HCT116 (cell line): ENCODE results near the gene UBASH3B. TPM values are rescaled to one million over a fixed set of nuclear protein-coding genes. Genes with fewer than 3 reads are reported as not detected.

Experiments
- ATAC-seq: fragments of 200-7000 bp; cut with Tn5 transposase; 2 replicates; pipeline ENCODE4 v1.9.1; 2020; ENCODE audit warnings: mild to moderate bottlenecking, moderate library complexity
- BruUV-seq: library from RNA; stranded (reverse); fragments of 400-500 nt; replicated peaks from 2 replicates; lab custom pipeline; 2021; lab: Mats Ljungman, UMichigan
- CTCF ChIA-PET: fragments of 300-600 bp; sonication (Branson Sonifier 250); formaldehyde crosslinking; loops from one replicate; lab custom pipeline; 2021; ENCODE audit warnings: antibody characterized with exemption; lab: Charles Lee
- POLR2A ChIA-PET: fragments of 300-600, 350-600 bp; sonication (Branson Sonifier 250); formaldehyde crosslinking; loops from one replicate; lab custom pipeline; 2021; ENCODE audit warnings: antibody characterized with exemption; lab: Charles Lee
- RAD21 ChIA-PET, 2 experiments: fragments of 300-600 bp; sonication (Branson Sonifier 250); formaldehyde crosslinking; loops; one replicate each; lab custom pipeline; 2023; ENCODE audit warnings: low total read pairs in 2 of 2; ENCODE audit not compliant: uncharacterized antibody in 2 of 2, unreplicated experiment in 2 of 2, low non-redundant PET in 1 of 2; lab: Charles Lee
- DNase-seq: peaks from one replicate; pipeline ENCODE4 v3.0.0-alpha.2; 2010; ENCODE audit warnings: low read depth, low spot score
- H2AFZ ChIP-seq: fragments of 200-600 bp; shearing (Covaris generic), sonication (generic); 2 replicates; pipeline ENCODE4 v1.6.1; 2017; ENCODE audit warnings: low read depth, mixed run types, mixed read lengths, antibody characterized with exemption, low read length; ENCODE audit not compliant: poor library complexity, severe bottlenecking
- H3K27ac ChIP-seq: 2 replicates; pipeline ENCODE4 v1.5.1; 2012; ENCODE audit warnings: low read depth, low read length
- H3K27me3 ChIP-seq: fragments of 200-600 bp; sonication (generic); 2 replicates; pipeline ENCODE4 v1.6.1; 2016; ENCODE audit warnings: mixed run types, low read length, mixed read lengths; ENCODE audit not compliant: insufficient read depth
- H3K36me3 ChIP-seq, 2 experiments: fragments of 200-500 bp in 1 of 2; fragments of 200-600 bp in 1 of 2; sonication (Bioruptor generic) in 1 of 2; sonication (generic) in 1 of 2; 2 replicates each; pipeline versions ENCODE4 v1.5.1 to v1.6.1; 2014 to 2016; ENCODE audit warnings: low read length in 2 of 2, inconsistent platforms in 1 of 2, mixed read lengths in 1 of 2, mixed run types in 1 of 2; ENCODE audit not compliant: insufficient read depth in 2 of 2, control insufficient read depth in 1 of 2
- H3K4me1 ChIP-seq, 2 experiments: fragments of 200-600 bp in 1 of 2; sonication (generic) in 1 of 2; 2 replicates each; pipeline versions ENCODE4 v1.5.1 to v1.6.1; 2012 to 2017; ENCODE audit warnings: low read length in 2 of 2, inconsistent platforms in 1 of 2, mild to moderate bottlenecking in 1 of 2, mixed read lengths in 1 of 2, mixed run types in 1 of 2, moderate library complexity in 1 of 2; ENCODE audit not compliant: insufficient read depth in 2 of 2, control insufficient read depth in 1 of 2
- H3K4me2 ChIP-seq: fragments of 200-600 bp; sonication (generic); 2 replicates; pipeline ENCODE4 v1.6.1; 2017; ENCODE audit warnings: mixed run types, low read length, mixed read lengths
- H3K4me3 ChIP-seq, 2 experiments: fragments of 200-600 bp in 1 of 2; sonication (generic) in 1 of 2; replicated peaks in 1 of 2; 2 replicates each; pipeline ENCODE4 v1.5.1; 2011 to 2016; ENCODE audit warnings: low read length in 2 of 2, control low read depth in 1 of 2, low read depth in 1 of 2, mild to moderate bottlenecking in 1 of 2, mixed read lengths in 1 of 2, mixed run types in 1 of 2
- H3K79me2 ChIP-seq: fragments of 200-600 bp; sonication (generic); 2 replicates; pipeline ENCODE4 v1.6.1; 2017; ENCODE audit warnings: mild to moderate bottlenecking, mixed run types, low read length, moderate library complexity, mixed read lengths; ENCODE audit not compliant: insufficient read depth
- H3K9ac ChIP-seq: fragments of 200-600 bp; sonication (generic); 2 replicates; pipeline ENCODE4 v1.6.1; 2016; ENCODE audit warnings: low read length, mixed read lengths
- H3K9me2 ChIP-seq: fragments of 200-600 bp; sonication (generic), shearing (Covaris generic); 2 replicates; pipeline ENCODE4 v1.6.1; 2017; ENCODE audit warnings: mixed run types, mild to moderate bottlenecking, moderate library complexity; ENCODE audit not compliant: insufficient read depth
- H3K9me3 ChIP-seq, 2 experiments: fragments of 200-500 bp in 1 of 2; fragments of 200-600 bp in 1 of 2; sonication (Bioruptor generic) in 1 of 2; sonication (generic) in 1 of 2; 2 replicates each; pipeline ENCODE4 v1.6.1; 2014 to 2017; ENCODE audit warnings: low read length in 2 of 2, mixed read lengths in 2 of 2, inconsistent platforms in 1 of 2, low read depth in 1 of 2, mild to moderate bottlenecking in 1 of 2, mixed run types in 1 of 2, moderate library complexity in 1 of 2; ENCODE audit not compliant: control insufficient read depth in 1 of 2, insufficient read depth in 1 of 2
- H4K20me1 ChIP-seq: fragments of 200-600 bp; sonication (generic), shearing (Covaris generic); 2 replicates; pipeline ENCODE4 v1.6.1; 2017; ENCODE audit warnings: mixed run types, mild to moderate bottlenecking, moderate library complexity; ENCODE audit not compliant: insufficient read depth
- CEBPB ChIP-seq: IDR thresholded peaks from 2 replicates; pipeline ENCODE4 v1.6.1; 2012; ENCODE audit warnings: low read depth
- ELF1 ChIP-seq: IDR thresholded peaks from 2 replicates; pipeline ENCODE4 v1.6.1; 2012; ENCODE audit warnings: low read depth, borderline replicate concordance
- EZH2 ChIP-seq: fragments of 200-600 bp; sonication (generic); IDR thresholded peaks from 2 replicates; pipeline ENCODE4 v1.6.1; 2017; ENCODE audit warnings: antibody characterized with exemption, mixed run types
- FOSL1 ChIP-seq: IDR thresholded peaks from 2 replicates; pipeline ENCODE4 v1.6.1; 2012; ENCODE audit warnings: low read depth
- JUND ChIP-seq: IDR thresholded peaks from 2 replicates; pipeline ENCODE4 v1.6.1; 2012
- MAX ChIP-seq: IDR thresholded peaks from 2 replicates; pipeline ENCODE4 v1.6.1; 2012
- POLR2AphosphoS5 ChIP-seq: IDR thresholded peaks from 2 replicates; pipeline ENCODE4 v1.6.1; 2011; ENCODE audit warnings: mild to moderate bottlenecking, low read depth, low read length, moderate library complexity
- SP1 ChIP-seq: IDR thresholded peaks from 2 replicates; pipeline ENCODE4 v1.6.1; 2012; ENCODE audit warnings: low read depth
- SRF ChIP-seq: IDR thresholded peaks from 2 replicates; pipeline ENCODE4 v1.6.1; 2012; ENCODE audit warnings: low read depth
- TCF7L2 ChIP-seq: IDR thresholded peaks from 2 replicates; pipeline ENCODE4 v1.7.0; 2011; ENCODE audit warnings: borderline replicate concordance, inconsistent platforms; ENCODE audit not compliant: insufficient read depth, insufficient read length; ENCODE audit errors: extremely low read depth
- ZBTB33 ChIP-seq: IDR thresholded peaks from 2 replicates; pipeline ENCODE4 v1.6.1; 2011; ENCODE audit warnings: mild to moderate bottlenecking, low read length, moderate library complexity; ENCODE audit not compliant: insufficient replicate concordance; ENCODE audit errors: extremely low read depth
- ZFX ChIP-seq: fragments of 450-650 bp; IDR thresholded peaks from 2 replicates; pipeline ENCODE4 v1.6.1; 2017
- ZNF274 ChIP-seq: fragments of 200-500 bp; sonication (Bioruptor generic); IDR thresholded peaks from 2 replicates; pipeline ENCODE4 v1.6.1; 2014; ENCODE audit warnings: mild to moderate bottlenecking, low read depth, low read length, inconsistent platforms
- intact Hi-C: fragments of 100-400 bp; cut with micrococcal nuclease; formaldehyde crosslinking; loops from 2 replicates; pipeline ENCODE4 v1.10.0; 2022
- total RNA-seq: library from RNA; stranded (reverse); gene quantifications from one replicate; pipeline ENCODE4 v1.2.1, GENCODE V29; 2021; ENCODE audit not compliant: unreplicated experiment

UBASH3B gene
- total RNA-seq, 1 experiment from 2014 or later = 40.3 TPM

DNA sequence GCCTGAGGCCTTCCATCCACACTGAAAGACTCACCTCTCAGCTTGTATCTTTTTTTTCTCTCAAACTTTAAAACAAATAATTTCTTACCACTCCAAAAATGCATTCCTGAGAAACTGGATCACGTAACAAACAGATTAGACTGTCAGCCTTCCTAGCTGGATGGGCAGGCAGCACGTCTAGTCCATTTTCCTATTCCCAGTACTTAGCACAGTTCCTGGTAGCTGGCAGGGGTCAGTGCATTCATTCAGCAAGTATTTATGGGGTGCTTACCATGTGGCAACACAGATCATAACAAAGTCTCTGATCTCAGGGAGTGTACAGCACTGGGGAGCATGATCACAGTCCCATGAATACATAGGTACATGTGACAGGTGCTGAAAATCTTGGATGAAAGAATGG lies 89.6 kb downstream of the UBASH3B start:
- H3K79me2 ChIP-seq = 0 out of 2 replicates have a peak, but pooled peaks cover 6% of the 10 kb centered on the region
- no peak overlapping the region for H3K9ac ChIP-seq
- ATAC-seq (no peak), DNase-seq (no peak)
- no peak overlapping the region for H3K27ac ChIP-seq
- intact Hi-C loops = no loop called here
- POLR2A ChIA-PET = no interaction called here
- H3K4me2 ChIP-seq = no peak overlapping the region
- no peak overlapping the region for H2AFZ ChIP-seq
- H3K4me3 ChIP-seq = no peak overlapping the region
- RAD21 ChIA-PET = no interaction called here
- no peaks in the 10 kb centered on the region for H3K27me3 ChIP-seq
- no peaks in the 10 kb centered on the region for H3K9me2 ChIP-seq
- CTCF ChIA-PET = no interaction called here
- no peaks in the 10 kb centered on the region for H3K9me3 ChIP-seq
- H3K36me3 ChIP-seq = no peaks in the 10 kb centered on the region
- H3K4me1 ChIP-seq = no peaks in the 10 kb centered on the region
- BruUV-seq = no TSS peak
- H4K20me1 ChIP-seq = no peaks in the 10 kb centered on the region
- no peak for TF ChIP-seq ELF1
- TF ChIP-seq SP1 = no peak
- TF ChIP-seq MAX = no peak
- TF ChIP-seq ZBTB33 = no peak
- no peak for TF ChIP-seq ZFX
- no peak for TF ChIP-seq SRF
- TF ChIP-seq EZH2 = no peak
- no peak for TF ChIP-seq POLR2AphosphoS5
- TF ChIP-seq CEBPB = no peak
- no peak for TF ChIP-seq TCF7L2
- no peak for TF ChIP-seq ZNF274
- no peak for TF ChIP-seq FOSL1
- TF ChIP-seq JUND = no peak
- TF ChIP-seq, all 23 proteins: peak for 0
